Activated CD4-positive, CD25-positive, alpha-beta regulatory T cell treated with anti-CD3 and anti-CD28 coated beads, Interleukin-2, amount 50 U/mL, for 24 hours (primary cell): ENCODE results near the gene AK3.
"Not testable (repeated sequence)": the region's sequence is repeated elsewhere in the genome, so short reads cannot be mapped to it uniquely, and the experiment has no call there.

Source experiments
- ATAC-seq, 2 donors: fragments of 150-1000 bp; cut with Tn5 transposase; one replicate each; pipeline ENCODE4 v1.10.0; 2021; ENCODE audit warnings: mild to moderate bottlenecking in 1 of 2, moderate library complexity in 1 of 2

Gene AK3

GRCh38 chr9:4740638-4741364 lies at the start of gene AK3:
Gene AK3, minus strand, starts transcription at chr9:4741202. Its CDS starts 115 bp downstream, at chr9:4741087.
- ATAC-seq, result peak; percentile 91 to 93

GRCh38 chr9:4788703-4789102 lies 47.7 kb upstream of the AK3 start:
- no peak for ATAC-seq

- no peak for ATAC-seq
Measured at GRCh38 chr9:4787876-4788275, 46.9 kb upstream of the AK3 start.

GRCh38 chr9:4786599-4786998 lies 45.6 kb upstream of the AK3 start:
- ATAC-seq, result no peak

GRCh38 chr9:4784403-4784802 lies 43.4 kb upstream of the AK3 start:
- no peak for ATAC-seq

- not testable (repeated sequence) for ATAC-seq
Measured at GRCh38 chr9:4783191-4783590, 42.2 kb upstream of the AK3 start.

- no peak for ATAC-seq
Measured at GRCh38 chr9:4781408-4781807, 40.4 kb upstream of the AK3 start.

GRCh38 chr9:4780651-4781050 lies 39.6 kb upstream of the AK3 start:
- no peak for ATAC-seq

GRCh38 chr9:4774958-4775357 lies 34.0 kb upstream of the AK3 start:
- not testable (repeated sequence) for ATAC-seq

GRCh38 chr9:4774209-4774608 lies 33.2 kb upstream of the AK3 start:
- no peak for ATAC-seq

GRCh38 chr9:4771788-4772187 lies 30.8 kb upstream of the AK3 start:
- no peak for ATAC-seq

GRCh38 chr9:4769321-4770080 lies 28.5 kb upstream of the AK3 start:
- ATAC-seq, result peak; percentile 62 to 71

- no peak for ATAC-seq
Measured at GRCh38 chr9:4768681-4769080, 27.7 kb upstream of the AK3 start.

GRCh38 chr9:4764033-4764432 lies 23.0 kb upstream of the AK3 start:
- no peak for ATAC-seq

GRCh38 chr9:4762886-4763541 lies 22.0 kb upstream of the AK3 start:
- ATAC-seq, result no peak

GRCh38 chr9:4762108-4762885 lies 21.3 kb upstream of the AK3 start:
- ATAC-seq, result peak; percentile 65 to 75

GRCh38 chr9:4760122-4760521 lies 19.1 kb upstream of the AK3 start:
- no peak for ATAC-seq

GRCh38 chr9:4756420-4756819 lies 15.4 kb upstream of the AK3 start:
- no peak for ATAC-seq

- no peak for ATAC-seq
Measured at GRCh38 chr9:4755026-4755609, 14.1 kb upstream of the AK3 start.

GRCh38 chr9:4754530-4754929 lies 13.5 kb upstream of the AK3 start:
- not testable (repeated sequence) for ATAC-seq

- no peak for ATAC-seq
Measured at GRCh38 chr9:4750023-4750673, 9.1 kb upstream of the AK3 start.

GRCh38 chr9:4748612-4749011 lies 7.6 kb upstream of the AK3 start:
- no peak for ATAC-seq
